AG09319 (cell line): Measurements from ENCODE around the gene DR1.

Source experiments
- DNase-seq: peaks from one replicate; pipeline ENCODE4 v3.0.0-alpha.2; 2010; ENCODE audit warnings: low read depth; ENCODE audit errors: extremely low read depth
- TF ChIP-seq, protein P1 (sequence below): IDR thresholded peaks from 2 replicates; pipeline ENCODE4 v1.5.1; 2011; ENCODE audit warnings: low read depth, mild to moderate bottlenecking, inconsistent platforms, low read length, moderate library complexity

Gene DR1

DNA sequence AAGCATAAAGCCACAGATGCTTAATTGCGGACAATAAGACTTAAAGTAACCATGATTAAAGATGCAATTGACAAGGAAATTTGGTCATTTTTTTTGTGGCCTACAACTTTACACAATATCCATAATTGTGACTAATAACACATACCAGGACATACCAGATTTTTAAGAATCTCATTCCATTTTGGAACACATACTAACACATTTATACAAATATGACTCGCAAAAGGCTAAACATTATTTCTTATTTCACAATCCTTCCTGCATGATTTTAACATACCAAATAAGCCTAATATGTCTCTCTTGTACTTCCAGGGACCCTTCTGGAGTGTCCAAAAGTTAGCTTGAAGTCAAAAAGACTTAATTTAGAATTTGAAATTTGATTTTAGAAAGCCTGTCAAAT, 48.8 kb downstream of the DR1 start:
- TF ChIP-seq, protein P1, sequence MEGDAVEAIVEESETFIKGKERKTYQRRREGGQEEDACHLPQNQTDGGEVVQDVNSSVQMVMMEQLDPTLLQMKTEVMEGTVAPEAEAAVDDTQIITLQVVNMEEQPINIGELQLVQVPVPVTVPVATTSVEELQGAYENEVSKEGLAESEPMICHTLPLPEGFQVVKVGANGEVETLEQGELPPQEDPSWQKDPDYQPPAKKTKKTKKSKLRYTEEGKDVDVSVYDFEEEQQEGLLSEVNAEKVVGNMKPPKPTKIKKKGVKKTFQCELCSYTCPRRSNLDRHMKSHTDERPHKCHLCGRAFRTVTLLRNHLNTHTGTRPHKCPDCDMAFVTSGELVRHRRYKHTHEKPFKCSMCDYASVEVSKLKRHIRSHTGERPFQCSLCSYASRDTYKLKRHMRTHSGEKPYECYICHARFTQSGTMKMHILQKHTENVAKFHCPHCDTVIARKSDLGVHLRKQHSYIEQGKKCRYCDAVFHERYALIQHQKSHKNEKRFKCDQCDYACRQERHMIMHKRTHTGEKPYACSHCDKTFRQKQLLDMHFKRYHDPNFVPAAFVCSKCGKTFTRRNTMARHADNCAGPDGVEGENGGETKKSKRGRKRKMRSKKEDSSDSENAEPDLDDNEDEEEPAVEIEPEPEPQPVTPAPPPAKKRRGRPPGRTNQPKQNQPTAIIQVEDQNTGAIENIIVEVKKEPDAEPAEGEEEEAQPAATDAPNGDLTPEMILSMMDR = no peak
- DNase-seq = no peak

- TF ChIP-seq, protein P1 = no peak
- DNase-seq = no peak
Measured at GRCh38 chr1:93395195-93395594, 49.5 kb downstream of the DR1 start.

- no peak for DNase-seq
- TF ChIP-seq, protein P1 = no peak
Measured at GRCh38 chr1:93399781-93400180, 54.1 kb downstream of the DR1 start.

DNA sequence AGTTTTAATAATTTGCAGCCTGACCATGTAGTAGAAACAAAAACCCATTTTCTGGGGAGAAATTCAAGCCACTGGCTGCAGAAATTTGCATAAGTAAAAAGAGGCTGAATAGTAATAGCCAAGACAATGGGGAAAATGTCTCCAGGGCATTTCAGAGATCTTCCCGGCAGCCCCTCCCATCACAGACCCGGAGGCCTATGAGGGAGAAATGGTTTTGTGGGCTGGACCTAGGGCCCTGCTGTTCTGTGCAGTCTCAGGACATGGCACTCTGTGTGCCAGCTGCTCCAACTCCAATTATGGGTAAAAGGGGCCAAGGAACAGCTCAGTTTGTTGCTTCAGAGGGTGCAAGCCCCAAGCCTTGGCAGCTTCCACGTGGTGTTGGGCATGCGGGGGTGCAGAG, 62.5 kb downstream of the DR1 start:
- DNase-seq = no peak
- TF ChIP-seq, protein P1 = no peak

GRCh38 chr1:93411000-93411399, 65.3 kb downstream of the DR1 start:
- no peak for DNase-seq
- TF ChIP-seq, protein P1 = no peak

- DNase-seq = no peak
- TF ChIP-seq, protein P1 = no peak
Measured at GRCh38 chr1:93414749-93415148, 69.0 kb downstream of the DR1 start.

- no peak for DNase-seq
- TF ChIP-seq, protein P1 = no peak
Measured at GRCh38 chr1:93415296-93415695, 69.6 kb downstream of the DR1 start.

DNA sequence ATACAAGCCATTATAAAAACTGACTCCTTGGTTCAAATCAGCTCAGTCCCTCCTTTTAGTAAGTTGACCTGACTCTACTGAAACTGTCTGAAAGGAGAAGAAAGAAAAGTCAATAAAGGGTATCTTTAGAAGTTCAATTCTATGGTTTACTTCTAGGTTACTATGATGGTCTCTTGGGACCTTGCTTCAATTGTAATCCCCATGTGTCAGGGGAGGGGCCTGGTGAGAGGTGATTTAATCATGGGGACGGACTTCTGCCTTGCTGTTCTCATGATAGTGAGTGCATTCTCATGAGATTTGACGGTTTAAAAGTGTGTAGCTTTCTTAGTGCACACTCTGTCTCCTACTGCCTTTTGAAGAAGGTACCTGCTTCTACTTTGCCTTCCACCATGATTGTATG, 70.5 kb downstream of the DR1 start:
- DNase-seq = no peak
- TF ChIP-seq, protein P1 = no peak
